CD4-positive, alpha-beta T cell treated with Interleukin-17A for 4 hours (primary cell): ENCODE measurements around the gene RNF111.
"Not testable (repeated sequence)": the region's sequence is repeated elsewhere in the genome, so short reads cannot be mapped to it uniquely, and the experiment has no call there.

Experiments used
- DNase-seq: peaks from one replicate; pipeline ENCODE4 v3.0.0-alpha.2; 2020; ENCODE audit warnings: mixed read lengths

RNF111 gene

DNA sequence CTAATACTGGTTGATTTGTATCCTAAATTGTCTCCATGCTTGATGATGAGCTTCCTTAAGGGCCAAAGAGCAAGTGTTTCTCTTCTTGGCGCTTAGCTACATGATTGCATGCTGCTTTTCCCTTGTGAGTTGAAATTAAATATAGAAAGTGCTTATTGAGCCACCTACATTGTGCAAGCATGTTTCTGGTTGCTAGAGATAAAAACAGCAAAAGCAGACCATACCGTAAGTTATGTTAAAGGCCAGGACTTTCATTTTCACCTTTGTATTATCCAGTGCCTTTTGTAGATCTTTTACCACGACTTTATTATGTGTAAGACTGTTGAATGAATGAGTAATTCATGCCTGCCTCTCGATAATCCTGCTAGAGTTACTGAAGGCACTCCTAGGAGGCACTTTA, 75.6 kb downstream of the RNF111 start:
- no peak for DNase-seq

DNA sequence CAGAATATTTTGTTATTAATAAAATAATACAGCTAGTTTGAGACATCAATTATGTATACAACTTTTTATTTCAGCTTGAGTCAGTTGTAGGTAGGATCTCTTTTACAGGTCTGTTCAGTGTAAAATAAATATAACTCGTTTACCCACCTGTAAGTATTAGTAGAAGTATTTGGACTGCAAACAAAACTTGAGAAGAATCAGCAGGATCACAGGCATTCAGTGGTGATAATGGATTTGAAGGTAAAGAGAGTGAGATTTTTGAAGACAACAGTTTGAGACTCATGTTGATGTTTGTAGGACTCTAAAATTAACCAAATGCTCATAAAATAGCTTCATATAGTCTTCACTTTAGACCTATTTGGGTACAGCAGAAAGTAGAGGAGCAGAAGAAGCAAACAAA, 82.0 kb downstream of the RNF111 start:
- no peak for DNase-seq

- DNase-seq: no peak
These were observed 87.1 kb downstream of the RNF111 start for GRCh38 chr15:59074607-59075006.

DNA sequence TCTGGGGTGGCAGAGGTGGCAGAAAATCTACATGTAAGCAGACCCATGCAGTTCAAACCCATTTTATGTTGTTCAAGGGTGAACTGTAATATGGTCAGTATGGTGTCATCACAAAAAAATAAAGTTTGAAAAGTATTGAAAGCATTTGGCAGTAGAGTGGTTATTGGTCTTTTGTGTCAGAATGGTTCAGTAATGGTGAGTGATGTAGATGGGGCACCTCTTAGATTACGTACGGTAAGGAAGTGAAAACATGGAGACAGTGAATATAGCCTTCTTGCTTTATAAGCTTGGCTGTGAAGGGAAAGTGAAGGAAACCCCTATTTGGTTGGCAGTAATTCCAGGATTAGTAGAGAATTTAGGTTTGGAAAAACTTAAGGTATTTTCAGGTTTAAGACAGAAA, 100.3 kb downstream of the RNF111 start:
- DNase-seq: no peak

GRCh38 chr15:59094077-59094476, 106.6 kb downstream of the RNF111 start:
- no peak for DNase-seq

DNA sequence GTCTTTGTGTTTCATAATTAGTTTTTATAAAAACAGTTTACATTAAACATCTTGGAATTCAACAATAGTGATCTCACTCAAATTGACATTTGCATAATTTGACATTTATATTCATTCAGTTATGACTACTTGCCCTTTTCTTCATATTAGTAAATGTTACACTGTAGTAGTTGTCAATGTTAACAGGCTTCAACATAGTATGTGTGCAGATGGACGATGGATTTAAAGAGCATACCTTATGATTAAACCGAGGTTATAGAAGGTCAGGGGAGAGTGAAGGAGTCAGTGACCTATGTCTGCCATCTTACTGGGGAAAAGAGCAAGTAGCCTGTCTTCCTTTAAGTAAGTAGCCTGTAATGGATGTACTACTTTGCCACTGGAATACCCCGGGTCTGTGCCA, 109.0 kb downstream of the RNF111 start:
- no peak for DNase-seq

DNA sequence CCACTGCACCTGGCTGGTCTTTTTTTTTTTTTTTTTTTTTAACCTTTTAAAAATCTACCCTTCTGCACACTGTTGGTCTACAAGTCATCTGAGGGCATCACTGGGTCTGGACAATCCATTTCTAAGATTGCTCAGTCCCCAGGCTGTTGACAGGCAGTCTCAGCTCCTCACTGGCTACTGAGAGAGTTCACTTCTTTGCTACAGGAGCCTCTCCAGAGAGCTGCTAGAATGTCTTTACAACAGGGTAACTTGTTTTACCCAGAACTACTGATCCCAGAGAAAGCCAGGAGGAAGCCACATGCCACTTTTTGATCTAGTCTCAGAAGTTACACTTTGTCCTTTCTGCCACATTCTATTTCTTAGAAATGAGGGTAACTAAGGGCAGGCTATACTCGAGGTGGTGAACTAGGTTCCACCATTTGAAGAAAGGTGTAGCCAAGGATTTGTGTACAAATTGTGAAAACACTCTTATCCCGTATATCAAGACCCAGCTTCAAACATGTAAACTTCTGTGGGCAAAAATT, 111.8 kb downstream of the RNF111 start:
- DNase-seq: no peak

DNA sequence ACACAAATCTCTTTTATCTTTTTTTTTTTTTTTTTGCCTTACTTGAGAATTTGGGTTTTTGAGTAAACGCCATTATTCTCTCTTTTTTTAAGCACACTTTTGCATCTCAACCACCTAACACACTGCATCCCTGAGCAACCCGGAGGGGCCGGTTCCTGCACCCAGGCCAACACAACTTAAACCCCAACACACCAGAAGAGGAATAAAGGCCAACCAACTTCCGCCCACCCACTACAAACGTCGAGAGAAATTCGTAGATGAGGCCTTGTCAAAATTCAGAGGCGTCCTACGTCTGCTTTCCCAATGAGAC, 117.1 kb downstream of the RNF111 start:
- DNase-seq: no peak

DNA sequence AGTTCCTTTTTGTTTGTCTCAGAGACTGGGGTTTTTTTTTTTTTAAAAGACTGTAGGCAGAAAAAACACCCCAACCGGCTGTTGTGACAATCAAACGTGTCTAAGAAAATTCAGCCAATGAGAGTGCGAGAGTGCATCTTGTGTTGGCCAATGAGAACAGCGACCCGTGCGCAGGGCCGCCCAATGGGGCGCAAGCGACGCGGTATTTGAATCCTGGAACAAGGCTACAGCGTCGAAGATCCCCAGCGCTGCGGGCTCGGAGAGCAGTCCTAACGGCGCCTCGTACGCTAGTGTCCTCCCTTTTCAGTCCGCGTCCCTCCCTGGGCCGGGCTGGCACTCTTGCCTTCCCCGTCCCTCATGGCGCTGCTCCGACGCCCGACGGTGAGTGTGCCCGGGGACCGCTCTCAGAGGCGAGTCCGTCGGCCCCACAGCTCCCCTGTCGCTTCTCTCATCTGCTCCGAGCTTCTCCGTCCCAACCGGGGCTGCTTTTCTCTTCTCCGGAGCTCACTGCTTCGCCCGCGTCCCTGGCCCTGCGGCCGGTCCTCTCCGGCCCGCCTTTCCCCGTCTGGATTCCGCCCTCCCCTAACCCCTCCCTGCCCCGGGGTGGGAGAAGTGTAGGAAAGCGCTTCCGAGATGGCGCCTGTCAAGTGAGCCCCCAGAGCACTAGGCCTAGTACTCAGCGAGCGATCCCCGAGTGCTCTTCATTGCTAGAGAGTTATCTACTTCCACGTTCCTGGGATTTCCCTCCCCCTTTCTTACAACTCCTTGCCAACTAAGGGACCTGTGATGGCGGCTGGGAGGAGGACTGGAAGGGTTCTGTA, 117.7 kb downstream of the RNF111 start, which contains the start of gene CCNB2:
Gene CCNB2, plus strand, starts transcription at position 235 of the 821 bp plus-strand sequence. Its CDS starts 123 bp downstream, at position 358.
- DNase-seq: peak; percentile 83

DNA sequence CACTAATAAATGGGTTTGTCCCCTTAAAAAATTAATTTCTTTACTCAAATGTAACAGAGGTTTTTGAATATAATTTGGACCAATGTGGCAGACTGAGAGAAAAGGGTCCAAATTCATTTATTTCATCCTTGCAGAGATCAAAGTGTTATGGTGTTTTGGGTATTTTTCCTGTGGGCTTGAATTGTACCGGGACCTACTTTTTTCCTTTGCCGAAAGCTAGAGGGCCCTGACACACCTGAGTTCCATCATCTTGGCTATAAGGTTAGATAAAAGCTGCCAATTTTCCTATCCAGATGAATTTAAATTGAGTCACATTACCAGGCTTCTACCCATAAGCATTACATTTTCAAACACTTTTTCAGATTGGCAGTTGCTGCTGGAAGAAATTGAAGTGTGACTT, 118.4 kb downstream of the RNF111 start:
- DNase-seq: no peak

GRCh38 chr15:59111251-59111650, 123.8 kb downstream of the RNF111 start:
- DNase-seq: no peak

GRCh38 chr15:59115047-59115446, 127.6 kb downstream of the RNF111 start:
- DNase-seq: no peak

DNA sequence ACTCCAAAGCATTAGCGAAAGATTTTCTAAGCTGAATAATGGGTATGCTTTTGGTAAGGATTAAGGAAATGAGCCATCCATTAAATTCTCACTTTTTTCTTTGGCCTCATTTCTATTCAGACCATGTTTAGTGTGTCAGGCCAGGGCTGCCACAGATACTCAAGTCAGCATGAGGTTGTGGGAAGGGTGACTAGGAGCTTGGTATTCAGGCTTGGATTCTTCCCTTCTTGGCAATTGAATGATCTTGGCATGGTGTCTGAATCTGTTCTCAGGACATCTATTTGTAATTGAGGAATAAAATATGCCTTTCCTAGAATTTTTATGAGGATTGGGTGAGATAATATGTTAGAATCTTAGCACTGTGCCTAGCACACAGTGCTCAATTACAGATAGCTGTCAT, 128.7 kb downstream of the RNF111 start:
- DNase-seq: no peak

DNA sequence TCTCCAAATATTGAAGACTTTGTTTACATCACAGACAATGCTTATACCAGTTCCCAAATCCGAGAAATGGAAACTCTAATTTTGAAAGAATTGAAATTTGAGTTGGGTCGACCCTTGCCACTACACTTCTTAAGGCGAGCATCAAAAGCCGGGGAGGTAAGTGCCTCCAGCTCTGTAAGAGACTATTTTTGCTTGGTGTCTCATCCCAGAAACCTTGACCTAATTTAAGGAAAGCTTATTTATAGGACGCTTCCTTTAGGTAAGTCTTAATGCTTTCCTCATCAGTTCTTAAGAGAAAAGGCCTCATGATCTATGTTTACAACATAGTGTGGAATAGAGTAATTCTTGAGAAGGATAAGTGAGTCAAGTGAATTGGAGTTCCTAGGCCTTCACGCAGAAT, 129.3 kb downstream of the RNF111 start:
- no peak for DNase-seq

GRCh38 chr15:59119625-59120024, 132.2 kb downstream of the RNF111 start:
- no peak for DNase-seq

DNA sequence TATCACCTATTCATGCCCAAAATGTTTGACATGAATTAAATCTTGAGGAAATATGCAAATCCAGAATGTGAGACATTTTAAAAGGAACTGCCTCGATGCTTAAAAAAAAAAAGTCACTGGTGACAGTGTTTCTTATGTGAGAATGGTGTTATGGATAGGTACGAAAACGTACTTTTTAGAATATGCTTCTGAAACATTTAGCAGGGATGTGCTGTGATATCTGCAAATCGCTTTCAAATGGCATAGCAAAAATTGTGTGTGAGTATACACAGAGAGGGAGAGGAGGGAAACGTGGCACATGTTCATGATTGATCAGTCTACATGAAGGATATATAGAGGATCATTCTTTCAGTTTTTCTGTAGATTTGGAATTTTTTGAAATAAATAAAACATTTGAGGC, 133.5 kb downstream of the RNF111 start:
- DNase-seq: no peak

DNA sequence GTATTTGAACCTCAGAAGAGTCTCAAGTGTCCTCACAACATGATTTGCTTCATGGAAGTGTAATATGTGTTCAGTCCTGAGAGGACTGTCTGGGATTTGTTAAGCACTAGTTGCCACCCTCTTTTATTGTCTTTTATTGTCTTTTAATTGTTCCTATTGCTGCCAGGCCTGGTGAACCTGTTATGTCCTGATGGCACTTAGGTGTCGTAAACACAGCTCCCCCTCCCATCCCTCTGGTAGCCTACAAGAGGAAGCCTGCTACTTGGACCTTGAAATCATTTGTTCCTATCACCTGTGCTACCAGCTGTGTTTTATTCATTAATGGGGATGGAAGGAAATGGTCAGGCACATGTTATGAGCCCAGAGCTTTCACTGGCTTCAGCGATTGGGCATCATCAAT, 136.8 kb downstream of the RNF111 start:
- no peak for DNase-seq

GRCh38 chr15:59125683-59126082, 138.2 kb downstream of the RNF111 start:
- not testable (repeated sequence) for DNase-seq

GRCh38 chr15:59127255-59127654, 139.8 kb downstream of the RNF111 start:
- not testable (repeated sequence) for DNase-seq

GRCh38 chr15:59131456-59131855, 144.0 kb downstream of the RNF111 start:
- DNase-seq: no peak

DNA sequence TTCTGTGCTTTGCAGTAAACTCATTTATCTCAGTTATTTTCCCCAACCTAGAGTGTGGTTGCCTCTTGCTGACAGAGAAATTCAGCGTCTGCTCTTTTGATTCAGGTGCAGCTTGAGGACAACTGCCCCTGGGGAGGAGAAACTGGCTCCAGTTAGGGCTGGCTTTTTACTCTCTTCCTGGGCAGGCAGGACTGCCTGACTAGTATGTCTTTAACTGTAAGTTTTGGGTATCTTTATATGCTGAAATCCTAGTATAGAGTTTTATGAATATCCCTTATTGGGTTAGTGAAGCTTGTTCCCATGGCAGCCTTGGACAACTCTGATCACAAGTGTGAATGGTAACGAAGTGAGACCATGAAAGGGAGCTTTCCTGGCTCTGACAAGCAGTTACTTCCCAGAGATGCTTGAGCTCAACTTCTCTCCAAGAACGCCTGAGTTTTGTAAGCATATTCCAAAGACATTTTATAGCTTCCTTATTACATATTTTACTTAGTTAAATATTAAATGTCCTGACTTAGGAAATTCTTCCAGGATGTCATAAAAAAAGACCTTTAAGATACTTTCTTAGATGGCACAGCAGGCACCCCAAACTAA, 144.6 kb downstream of the RNF111 start:
- no peak for DNase-seq

GRCh38 chr15:59133929-59134427, 146.5 kb downstream of the RNF111 start:
- no peak for DNase-seq

DNA sequence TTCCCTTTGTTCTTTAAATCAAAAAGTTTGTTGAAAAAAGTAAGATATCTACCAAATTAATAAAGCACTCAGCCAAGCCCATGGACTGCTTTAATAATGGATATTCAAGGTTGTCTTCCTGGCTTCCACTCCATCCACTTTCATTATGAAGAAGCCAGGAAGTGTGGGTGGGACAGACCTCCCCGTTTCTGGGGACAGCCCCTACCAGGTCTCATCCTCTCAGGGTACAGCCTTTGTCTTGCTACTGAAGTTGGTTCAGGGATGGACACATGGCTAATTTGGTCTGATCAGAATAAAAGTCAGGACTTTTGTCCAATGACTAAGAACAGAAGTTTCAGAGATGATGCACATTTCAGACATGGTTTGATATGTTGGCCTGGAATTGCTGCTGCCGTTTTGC, 150.1 kb downstream of the RNF111 start:
- DNase-seq: no peak

GRCh38 chr15:59138243-59138642, 150.8 kb downstream of the RNF111 start:
- peak; percentile 67 for DNase-seq
